Measurements from ENCODE around the gene GLIS2.

DNA sequence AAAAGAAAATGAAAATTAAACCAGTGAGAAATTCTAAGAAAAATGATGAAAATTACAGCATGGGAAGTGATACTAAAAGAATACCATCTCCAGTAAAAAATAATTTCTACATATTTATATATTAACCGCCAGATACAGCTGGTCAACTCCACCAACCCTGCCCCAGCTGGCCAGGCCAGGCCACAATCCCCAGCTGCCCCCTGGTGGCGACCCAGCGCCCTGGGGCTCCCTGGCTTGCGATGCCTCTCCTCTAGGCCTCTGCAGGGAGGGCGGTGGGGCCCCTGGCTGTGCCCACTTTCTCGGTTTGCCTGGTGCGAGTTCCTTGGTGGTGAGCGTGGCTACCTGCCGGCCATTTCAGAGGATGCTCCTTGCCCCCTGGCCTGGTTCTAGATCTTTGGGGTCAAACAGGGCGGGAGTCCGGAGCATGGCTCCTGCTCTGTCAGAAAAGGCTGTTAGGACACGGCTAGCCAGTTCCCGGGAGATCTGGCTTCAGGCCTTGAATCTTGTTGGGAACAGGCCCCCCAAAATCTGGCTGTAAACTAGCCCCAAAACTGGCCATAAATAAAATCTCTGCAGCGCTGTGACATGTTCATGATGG lies 14.5 kb downstream of the GLIS2 start:
- TF ChIP-seq POLR2AphosphoS5 (IDR thresholded peaks at IDR 0.05; ENCODE audit: low read depth, low read length) (no peak), REST (IDR thresholded peaks at IDR 0.05; ENCODE audit: insufficient read depth in 1 of 2, low read depth in 2 of 2, low read length in 2 of 2) (no peak)
